Measurements from ENCODE around the gene UNC119. TPM values are rescaled to one million over a fixed set of nuclear protein-coding genes. Genes with fewer than 3 reads are reported as not detected.
"Not testable (repeated sequence)": the region's sequence is repeated elsewhere in the genome, so short reads cannot be mapped to it uniquely, and the experiment has no call there.

Gene UNC119
- 30.1 TPM for polyA plus RNA-seq (2013, experiment 1 of 2; ENCODE audit: insufficient read length)
- polyA plus RNA-seq (2013, experiment 2 of 2; ENCODE audit: insufficient read length): 25.0 TPM

DNA sequence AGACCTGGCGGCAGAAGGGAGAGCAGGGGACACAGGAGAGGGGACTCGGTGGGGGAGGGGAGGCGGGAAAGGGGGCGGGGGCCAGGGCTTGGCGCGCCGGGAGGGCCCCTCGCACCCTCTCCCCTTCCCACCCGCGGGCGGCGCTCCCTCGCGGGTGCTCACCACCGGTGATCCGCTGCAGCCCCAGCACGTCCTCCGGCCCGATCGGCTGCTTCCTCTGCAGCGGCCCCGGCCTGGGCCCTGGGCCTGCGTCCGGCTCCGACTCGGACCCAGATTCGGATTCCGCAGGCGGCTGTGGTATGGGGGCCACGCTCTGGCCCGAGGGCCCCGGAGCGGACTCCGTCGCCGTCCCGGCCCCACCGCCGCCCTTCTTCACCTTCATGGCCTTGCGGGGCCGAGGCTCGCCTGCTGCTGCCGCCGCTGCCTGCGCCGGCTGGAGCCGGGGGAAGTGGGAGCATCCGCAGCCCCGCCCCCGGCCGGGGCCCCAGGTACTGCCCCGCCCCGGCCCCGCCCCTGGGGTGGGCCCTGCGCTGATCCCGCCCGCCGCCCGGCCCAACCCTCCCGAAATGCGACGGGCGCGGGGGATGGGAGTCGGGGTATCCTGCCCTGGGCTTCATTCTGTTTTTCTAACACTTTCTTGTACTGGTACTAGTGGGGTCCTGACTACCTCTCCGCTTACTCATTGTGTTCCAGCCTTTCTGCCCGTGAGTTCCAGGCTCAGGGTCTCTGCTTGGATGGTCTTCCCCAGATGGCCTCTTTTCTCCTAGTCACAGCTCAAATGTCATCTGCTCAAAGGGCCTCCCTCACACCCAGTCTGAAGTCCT, at the start of gene UNC119:
Gene UNC119, minus strand, starts transcription at position 449 of the 824 bp plus-strand sequence. Its CDS starts 67 bp downstream, at position 382.
- peak; percentile 74 for DNase-seq

GRCh38 chr17:28599311-28600184, 47.1 kb upstream of the UNC119 start:
- peak; percentile 88 for DNase-seq

GRCh38 chr17:28598799-28599310, 46.4 kb upstream of the UNC119 start, which contains the start of gene SPAG5:
TSS of gene SPAG5 (minus strand) at chr17:28599025. CDS start at chr17:28598946, 79 bp downstream.
- peak; percentile 92 for DNase-seq

DNA sequence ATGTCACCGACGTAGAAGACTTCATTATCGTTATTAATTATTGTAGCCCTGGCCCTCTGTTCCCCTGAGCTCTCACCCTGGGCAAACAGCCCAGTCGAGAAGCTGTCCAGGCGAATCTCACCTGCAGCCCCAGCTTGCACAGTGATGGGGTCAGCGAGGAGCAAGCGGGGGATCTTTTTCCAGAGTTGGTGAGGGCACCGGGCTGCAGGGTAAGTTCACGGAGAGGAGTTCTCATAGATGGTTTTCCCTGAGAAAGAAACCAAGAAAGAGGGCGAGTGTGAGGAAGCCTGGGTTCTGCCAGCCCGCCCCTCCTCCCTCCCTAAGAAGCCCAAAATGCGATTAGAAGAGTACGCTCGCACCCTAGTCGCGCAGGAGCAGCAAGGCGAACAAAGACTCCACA, 46.0 kb upstream of the UNC119 start:
- no peak for DNase-seq

- DNase-seq: no peak
Observed at GRCh38 chr17:28597606-28598383, 45.4 kb upstream of the UNC119 start.

DNA sequence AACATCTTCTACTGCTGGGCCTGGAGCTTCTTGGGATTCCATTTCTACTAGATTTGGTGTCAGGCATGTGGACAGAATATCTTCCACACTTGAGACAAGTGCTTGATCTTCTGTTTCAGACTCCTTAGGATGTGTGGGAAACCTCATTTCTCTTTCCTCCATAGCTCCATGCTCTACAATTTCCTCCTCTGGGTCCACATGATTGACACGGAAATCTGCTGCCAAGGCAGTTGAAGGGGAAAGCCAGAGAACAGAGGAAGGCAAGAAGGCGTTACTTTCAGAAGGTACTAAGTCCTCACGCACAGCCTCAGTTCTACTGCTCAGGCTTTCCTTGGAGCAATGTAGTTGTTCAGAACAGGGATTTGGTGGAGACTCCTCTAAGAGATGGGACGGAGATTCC, 39.8 kb upstream of the UNC119 start:
- DNase-seq: no peak

- no peak for DNase-seq
Observed at GRCh38 chr17:28585851-28586250, 33.4 kb upstream of the UNC119 start.

DNA sequence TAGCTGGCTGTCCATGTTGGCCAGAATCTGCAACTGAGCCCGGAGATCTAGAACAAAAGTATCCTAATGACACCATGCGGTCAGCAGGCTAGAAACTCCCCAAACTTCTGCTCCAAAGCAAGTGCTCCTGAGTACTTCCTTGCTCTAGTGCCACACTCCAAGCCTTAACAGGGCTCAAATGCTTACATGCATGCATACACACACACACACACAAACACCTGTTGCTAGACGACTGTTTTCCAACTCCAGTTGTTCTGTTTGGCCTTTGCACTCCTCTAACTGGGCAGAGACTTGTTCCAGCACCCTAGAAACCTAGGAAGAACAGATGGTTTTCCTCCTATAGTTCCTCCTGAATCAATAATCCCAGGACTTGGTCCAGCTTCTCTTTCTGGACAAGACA, 32.0 kb upstream of the UNC119 start:
- DNase-seq: no peak

GRCh38 chr17:28582513-28582912, 30.1 kb upstream of the UNC119 start:
- no peak for DNase-seq

GRCh38 chr17:28580959-28581358, 28.5 kb upstream of the UNC119 start:
- DNase-seq: no peak

DNA sequence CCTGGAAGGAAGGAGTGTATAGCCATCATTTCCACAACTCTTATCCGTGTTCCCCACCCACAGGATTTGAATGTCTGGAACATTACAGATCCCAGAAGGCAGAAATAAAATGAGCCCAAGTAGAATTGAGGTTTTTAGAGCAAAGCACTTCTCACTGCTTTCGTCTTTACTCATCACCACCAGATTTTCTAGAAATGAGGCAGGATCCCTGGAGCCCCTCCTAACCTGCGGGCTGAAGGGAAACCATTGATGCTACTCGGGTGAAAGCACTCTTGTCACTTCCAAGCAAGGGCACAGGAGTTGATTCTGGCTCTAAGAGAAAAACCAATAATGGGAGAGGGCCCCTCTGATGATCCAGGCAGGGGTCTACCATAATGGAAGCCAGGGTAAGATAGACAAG, 27.1 kb upstream of the UNC119 start:
- no peak for DNase-seq

DNA sequence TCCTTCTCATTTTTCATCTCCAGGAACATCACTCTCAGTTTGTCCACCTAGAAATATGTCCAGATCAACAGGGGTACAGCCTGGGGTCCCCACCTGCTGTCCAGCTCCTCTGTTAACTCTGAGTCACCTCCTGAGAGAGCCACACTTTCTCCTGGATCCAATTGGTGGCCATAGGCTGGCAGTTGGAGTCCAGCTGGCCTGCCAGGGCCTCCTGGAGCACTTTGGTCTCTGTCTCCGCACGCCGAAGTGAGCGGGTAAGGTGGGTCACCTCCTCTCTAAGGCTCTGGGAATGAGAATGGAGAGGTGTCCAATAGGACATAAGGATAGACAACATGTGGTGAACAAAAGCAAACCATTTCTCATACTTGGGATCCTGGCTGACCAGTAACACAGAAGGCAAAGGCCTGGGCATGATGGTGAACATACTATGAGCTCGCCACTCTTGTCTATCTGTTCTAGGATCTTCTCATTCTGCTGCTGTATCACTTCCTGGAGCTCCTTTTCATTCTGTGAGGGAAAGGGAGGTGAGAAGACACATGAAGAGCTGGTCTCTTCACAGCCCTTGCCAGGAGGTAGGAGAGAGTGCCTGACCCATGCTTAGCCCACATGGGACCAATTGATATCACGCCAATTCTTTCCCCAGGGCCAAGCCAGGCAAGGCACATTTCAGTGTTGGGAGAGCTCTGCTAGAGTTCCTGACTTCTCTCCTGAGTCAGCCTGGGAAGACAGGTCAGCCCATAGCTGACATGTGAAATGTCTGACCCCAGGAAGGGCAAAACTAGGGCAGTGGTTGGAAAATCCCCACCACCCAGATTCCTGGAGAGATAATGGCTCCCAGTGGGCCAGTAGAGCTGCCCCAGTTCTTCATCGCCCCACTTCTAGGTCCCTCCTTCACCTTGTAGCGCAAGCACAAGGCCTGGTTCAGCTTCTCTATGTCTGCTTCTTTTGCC, 26.1 kb upstream of the UNC119 start:
- DNase-seq: no peak

- DNase-seq: no peak
Observed at GRCh38 chr17:28577466-28577824, 25.0 kb upstream of the UNC119 start.

GRCh38 chr17:28576758-28577465, 24.5 kb upstream of the UNC119 start, which contains the start of gene ALDOC:
TSS of gene ALDOC (minus strand) at chr17:28576895. CDS start at chr17:28575532, 1,363 bp downstream.
- DNase-seq: peak; percentile 90

DNA sequence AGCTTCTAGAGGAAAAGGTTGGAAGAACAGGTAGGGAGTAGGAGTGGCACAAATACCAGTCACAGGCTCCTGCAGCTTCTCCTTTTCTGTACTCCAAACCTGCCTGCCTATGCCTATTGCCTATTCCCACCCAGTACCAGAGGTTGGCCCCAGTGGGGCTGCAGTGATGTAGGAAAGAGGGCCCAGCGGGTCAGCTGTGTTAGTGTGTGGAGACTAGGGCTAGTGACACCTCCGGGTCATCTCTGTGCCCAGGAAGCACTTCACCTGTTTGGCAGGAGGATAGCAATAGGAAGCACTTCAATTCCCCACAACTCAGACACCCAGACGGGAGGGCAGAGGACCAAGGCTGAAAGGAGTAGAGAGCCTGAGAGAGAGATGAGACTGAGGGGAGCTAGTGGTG, 23.6 kb upstream of the UNC119 start:
- not testable (repeated sequence) for DNase-seq

DNA sequence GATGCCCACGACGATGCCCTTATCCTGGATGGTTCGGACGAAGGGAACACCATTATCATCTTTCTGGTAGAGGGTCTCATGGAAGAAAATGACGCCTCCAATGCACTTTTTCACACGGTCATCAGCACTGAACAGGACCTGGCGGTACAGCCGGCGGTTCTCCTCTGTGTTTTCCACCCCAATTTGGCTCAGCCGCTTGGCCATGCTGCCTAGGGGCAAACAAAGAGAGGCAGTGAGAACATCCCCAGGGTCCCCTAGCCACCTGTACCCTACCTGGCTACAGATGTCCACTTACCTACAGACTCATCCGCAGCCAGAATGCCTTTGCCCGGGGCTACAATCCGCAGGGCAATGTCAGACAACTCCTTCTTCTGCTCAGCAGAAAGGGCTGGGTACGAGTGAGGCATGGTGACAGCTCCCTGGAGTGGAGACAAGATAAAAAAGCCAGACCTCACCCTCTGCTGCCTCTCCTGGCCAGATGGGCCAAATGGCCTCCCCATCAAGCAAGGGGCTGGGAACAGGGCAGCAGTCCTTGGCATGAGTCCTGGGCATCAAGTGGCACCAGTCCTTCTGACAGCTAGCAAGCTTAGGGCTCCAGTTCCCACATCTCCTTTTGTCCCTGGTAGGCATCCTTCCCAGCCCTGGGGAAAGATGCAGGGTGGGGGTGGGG, 22.8 kb upstream of the UNC119 start:
- no peak for DNase-seq

DNA sequence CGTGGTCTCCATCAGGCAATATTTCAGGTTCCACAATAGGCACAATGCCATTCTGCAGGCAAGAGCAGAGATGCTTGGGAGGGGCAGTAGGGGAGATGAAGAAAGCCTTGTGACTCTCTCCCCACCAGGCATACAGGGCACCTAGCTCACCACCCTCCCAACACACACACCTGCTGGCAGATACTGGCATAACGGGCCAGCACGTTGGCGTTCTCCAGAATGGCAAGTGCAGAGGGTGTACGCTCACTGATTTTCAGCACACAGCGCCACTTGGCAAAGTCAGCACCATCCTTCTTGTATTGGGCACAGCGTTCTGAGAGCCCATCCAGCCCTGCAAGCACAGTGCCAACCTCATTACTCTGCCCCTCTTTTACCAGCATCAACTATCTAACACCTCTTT, 22.1 kb upstream of the UNC119 start:
- DNase-seq: no peak

DNA sequence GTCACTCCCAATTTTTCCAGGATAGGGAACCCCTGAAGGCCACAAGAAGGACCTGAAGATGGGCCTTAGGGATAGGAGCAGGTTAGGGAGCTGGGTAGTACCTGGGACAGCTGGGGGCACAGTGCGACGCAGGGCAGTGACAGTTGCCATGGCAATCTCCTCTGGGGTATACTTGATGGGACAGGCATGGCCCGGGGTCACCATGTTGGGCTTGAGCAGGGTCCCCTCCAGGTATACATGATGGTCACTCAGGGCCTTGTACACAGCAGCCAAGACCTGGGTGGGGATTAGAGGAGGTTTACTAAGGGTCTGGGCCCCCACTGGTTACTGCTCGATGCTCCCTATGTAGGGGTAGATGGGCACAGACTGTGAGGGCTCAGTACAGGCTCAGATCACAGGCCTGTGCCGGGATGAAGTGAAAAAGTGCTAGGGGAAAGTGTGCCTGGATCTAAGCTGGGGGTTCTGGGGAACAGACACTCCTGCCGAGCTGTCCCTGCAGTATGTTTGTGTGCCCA, 21.6 kb upstream of the UNC119 start:
- DNase-seq: no peak

DNA sequence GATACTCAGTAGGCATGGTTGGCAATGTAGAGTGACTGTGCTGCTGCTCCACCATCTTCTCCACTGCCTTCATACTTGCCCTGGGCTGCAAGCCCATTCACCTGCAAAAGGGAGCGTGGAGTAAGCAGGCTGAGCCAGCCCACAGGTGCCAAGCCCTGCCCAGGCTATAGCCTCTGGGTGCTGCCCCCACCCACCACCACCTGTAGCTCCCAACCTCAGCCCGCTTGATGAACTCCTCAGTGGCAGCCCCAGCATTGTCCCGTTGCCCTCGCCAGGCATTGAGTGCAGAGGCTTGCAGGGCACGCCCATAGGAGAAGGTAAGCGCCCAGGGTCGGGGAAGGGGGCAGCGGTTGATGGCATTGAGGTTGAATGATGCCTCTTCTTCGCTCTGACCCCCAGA, 21.1 kb upstream of the UNC119 start:
- no peak for DNase-seq

DNA sequence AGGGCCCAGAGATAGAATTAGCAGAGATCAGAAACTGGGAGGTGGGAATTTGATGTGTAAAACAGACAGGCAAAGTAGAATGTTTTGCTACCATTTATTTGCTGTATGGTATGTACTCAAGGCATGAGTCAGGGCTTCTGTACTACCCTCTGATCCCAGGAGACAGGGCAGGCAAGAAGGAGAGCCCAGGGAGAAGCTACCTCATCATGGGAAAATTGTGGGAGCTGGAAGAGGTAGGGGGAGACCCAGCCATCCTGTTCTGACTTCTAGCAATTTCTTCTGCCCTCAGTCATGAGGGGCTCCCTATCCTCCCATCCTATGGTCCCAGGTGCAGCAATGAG, 20.6 kb upstream of the UNC119 start:
- DNase-seq: peak; percentile 58

All from fibroblast of skin of back (primary cell).